Umbilical cord (tissue), 2 donors: ENCODE data around the gene CYP3A4. TPM values are rescaled to one million over a fixed set of nuclear protein-coding genes. Genes with fewer than 3 reads are reported as not detected.
"Not testable (repeated sequence)": the region's sequence is repeated elsewhere in the genome, so short reads cannot be mapped to it uniquely, and the experiment has no call there.

ENCODE experiments used
- DNase-seq: peaks from one replicate; pipeline ENCODE4 v3.0.0-alpha.2; 2015; ENCODE audit warnings: low spot score
- total RNA-seq: library from RNA; depleted of rRNA; stranded (reverse); fragments of >200 nt; gene quantifications from one replicate; pipeline ENCODE4 v1.2.3, GENCODE V29; 2014; ENCODE audit warnings: low replicate concordance; ENCODE audit not compliant: insufficient read depth

Gene CYP3A4
- total RNA-seq, 1 donor from 2014 or later, result 0.72 TPM

DNA sequence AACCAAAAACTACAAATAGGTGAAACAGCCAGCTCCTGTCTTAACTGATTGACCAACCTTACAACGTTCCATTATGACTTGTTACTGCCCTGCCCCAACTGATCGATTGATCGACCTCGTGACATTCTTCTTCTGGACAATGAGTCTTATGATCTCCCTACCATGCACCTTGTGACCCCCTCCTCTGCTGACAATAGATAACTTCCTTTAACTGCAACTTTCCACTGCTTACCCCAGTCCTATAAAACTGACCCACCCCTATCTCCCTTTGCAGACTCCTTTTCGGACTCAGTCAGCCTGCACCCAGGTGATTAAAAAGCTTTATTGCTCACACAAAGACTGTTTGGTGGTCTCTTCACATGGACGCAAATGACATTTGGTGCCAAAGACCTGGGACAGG is 60.8 kb downstream of the CYP3A4 start:
- not testable (repeated sequence) for DNase-seq

DNA sequence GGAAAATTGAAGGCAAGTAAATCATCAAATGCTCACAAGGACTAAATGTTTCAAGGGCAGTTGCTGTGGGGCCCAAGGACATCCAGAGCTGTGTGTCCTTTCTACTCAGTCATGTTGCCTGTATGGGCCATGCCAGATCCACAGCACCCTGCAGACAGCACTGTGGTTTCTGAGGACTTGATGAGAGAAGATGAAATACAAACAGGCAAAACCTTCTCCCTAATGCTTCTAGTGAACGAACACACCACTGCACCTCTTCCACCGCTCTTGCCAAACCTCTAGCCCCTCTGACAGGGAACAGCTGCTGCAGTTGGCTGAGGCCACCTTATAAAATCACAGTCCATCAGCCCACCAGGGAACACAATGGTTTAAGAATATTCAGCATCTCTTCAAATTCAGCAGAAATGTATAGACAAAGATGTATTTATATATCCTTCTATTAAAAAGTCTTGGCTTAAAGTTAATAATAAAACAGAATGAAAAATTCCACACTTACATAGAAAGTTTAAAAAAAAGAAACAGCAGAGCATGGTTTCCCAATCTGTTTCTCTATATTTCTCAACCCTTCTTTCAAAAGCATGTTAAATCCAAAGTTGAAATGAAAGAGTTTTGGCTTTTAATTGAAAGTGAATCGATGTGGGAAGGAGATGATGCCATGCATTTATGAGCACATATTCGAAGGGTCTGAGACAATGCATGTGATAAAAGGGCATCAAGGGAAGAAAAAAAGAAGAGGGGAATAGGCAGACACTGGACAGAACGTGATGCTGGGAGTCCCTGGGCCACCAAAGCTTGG is 63.0 kb downstream of the CYP3A4 start:
- no peak for DNase-seq

DNA sequence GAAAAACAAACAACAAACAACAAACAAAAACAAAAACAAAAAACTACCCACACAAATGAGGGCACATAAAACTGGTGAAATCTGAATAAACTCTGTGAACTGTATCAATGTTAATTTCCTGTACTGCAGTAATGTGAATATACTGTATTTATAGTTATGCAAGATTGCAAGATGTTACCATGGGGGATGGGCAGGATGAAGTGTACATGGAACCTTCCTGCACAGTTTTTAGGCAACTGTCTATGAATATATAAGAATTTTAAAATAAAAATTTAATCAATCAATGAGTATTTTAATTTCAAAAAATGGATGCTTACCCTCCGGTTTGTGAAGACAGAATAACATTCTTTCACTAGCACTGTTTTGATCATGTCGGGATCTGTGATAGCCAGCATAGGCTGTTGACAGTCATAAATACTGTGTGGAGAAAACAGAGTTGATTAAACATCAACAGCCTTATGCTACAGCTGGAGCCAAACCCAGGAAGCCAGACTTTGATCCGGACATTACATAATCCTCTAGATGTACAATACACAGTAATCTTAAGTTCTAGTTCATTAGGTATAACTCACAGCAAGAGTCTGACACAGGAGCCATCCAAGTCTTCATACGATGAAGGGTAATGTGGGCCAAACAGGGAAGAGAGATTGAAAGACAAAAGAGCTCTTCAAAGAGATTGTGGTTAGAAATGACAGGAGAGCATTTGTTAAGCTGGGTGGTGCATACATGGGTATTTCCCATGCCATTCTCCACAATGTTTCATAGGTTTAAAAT is 63.8 kb downstream of the CYP3A4 start:
- DNase-seq, result no peak

DNA sequence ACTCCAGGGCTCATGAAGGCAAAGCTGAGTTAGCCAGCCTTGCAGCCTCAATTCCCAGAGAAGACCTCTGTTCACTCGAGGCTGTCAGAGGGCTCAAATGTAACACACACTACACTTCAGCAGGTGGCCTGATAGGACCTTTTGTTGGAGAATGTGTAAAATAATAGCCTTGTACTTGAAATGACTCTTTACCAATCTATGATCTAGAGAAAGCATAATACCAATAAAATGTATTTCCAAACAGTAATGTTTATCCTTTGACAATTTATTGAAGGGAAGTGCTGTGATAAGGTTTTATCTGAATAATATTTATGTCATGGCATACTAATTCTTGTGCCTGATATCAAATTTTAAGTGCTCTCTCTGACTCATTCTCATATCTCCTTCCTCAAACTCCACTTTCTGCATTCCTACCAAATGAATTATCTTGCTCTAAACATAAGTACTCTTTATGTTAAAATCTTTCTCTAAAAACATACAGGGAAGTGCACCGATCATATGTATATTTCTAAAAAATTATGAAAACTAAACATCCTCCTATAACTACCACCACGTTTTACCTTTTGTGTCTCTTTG is 69.9 kb downstream of the CYP3A4 start:
- no peak for DNase-seq

DNA sequence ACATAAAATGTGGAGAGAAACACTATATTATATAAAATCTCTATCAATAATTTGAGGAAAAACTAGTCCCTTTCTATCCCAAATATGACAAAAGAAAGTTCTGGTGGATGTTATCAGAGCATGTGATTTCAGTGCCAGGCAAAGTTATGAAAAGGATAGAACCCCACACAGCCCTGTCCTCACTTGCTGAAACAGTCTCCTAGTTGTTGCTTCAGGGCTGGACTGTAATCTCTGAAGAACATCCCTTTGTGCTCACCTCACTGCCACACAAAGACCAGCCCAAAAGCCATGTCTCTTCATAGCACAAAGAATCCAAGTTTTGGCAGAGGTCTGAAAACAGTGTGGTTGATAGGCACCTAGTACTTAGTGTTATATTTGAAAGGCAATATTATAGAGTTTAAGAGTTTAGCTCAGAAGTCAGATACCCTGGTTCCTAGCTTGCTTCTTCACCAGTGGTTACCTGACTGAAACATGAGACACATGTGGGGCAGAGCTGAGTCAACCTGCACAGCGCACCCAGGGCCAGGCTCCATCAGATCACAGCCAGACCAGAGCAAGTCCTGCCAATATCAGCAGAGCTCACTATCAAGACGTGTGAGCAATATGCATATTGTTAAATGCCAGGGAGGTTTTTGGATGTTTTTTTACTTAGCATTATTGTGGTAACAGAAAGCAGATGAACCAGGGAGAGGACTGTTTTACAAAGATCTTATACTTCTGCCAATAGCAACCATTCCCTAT is 74.0 kb downstream of the CYP3A4 start:
- no peak for DNase-seq

DNA sequence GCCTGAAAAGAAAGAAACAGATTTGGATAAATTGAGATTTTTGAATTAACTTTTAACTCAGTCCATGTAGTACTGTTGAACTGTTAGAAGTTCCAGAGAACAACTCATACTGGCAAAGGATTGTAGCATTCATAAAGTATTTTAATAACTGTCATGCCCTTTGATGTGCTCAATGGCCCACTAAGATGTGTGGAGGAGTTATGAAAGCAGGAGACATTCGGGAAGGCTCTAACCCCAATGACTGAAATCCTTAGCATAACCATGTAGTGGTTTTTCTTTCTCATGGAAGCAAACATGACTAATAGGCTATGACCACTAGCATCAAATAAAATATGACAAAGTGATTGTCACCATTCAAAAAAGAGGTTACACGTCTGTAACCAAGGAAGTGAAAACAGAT is 74.7 kb downstream of the CYP3A4 start:
- no peak for DNase-seq

DNA sequence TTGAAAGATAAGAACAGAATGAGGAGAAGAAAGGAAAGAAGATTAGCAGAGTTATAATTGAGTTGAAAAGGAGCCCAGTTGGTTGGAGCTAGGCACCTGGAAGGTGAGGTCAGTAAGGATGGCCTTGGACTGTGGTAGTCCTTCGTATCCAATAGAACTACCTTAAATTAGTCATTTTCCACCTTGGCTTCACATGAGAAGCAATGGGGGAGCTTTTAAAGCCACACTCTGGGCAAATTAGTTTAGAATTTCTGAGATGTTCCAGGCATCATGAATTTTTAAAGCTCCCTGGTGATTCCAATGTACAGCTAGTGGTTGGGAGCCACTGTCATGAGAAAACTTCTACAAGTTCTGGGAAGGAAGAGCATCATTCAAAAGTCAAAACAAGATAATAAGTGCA is 76.9 kb downstream of the CYP3A4 start:
- DNase-seq, result no peak

Other genes with a start within 250 kb of the CYP3A4 start
- 8.4 TPM for gene FAM200A, start 232.1 kb downstream of the CYP3A4 start, total RNA-seq
- gene ZNF655, start 225.5 kb downstream of the CYP3A4 start, total RNA-seq, result 86.2 TPM
- not detected for gene TMEM225B, start 185.9 kb downstream of the CYP3A4 start, total RNA-seq
- 10.6 TPM for gene ZSCAN25, start 167.2 kb downstream of the CYP3A4 start, total RNA-seq
- gene CYP3A5, start 104.2 kb downstream of the CYP3A4 start, total RNA-seq, result 25.8 TPM
- 1.2 TPM for gene CYP3A7, start 49.0 kb downstream of the CYP3A4 start, total RNA-seq
- gene CYP3A43, start 43.8 kb upstream of the CYP3A4 start, total RNA-seq, result 1.9 TPM
- gene OR2AE1, start 92.8 kb upstream of the CYP3A4 start, total RNA-seq, result 0.96 TPM
- gene TRIM4, start 135.3 kb upstream of the CYP3A4 start, total RNA-seq, result 24.6 TPM
- gene GJC3, start 145.4 kb upstream of the CYP3A4 start, total RNA-seq, result not detected
- 9.9 TPM for gene AZGP1, start 191.8 kb upstream of the CYP3A4 start, total RNA-seq
- gene ZKSCAN1, start 231.4 kb upstream of the CYP3A4 start, total RNA-seq, result 27.7 TPM